Ectodermal cell (in vitro differentiated cells): ENCODE results near the gene PLPP1.

ENCODE experiments used
- H3K27ac ChIP-seq: 2 replicates; pipeline ENCODE4 v1.7.0; 2013; ENCODE audit warnings: mild to moderate bottlenecking, low read depth, low read length; ENCODE audit not compliant: insufficient read depth, poor library complexity, severe bottlenecking
- H3K27me3 ChIP-seq: 2 replicates; pipeline ENCODE4 v1.7.0; 2013; ENCODE audit warnings: mild to moderate bottlenecking, low read length; ENCODE audit not compliant: insufficient read depth, control insufficient read depth, poor library complexity, severe bottlenecking
- H3K36me3 ChIP-seq: one replicate; pipeline ENCODE4 v1.7.0; 2013; ENCODE audit warnings: low read length; ENCODE audit not compliant: control insufficient read depth, insufficient read depth
- H3K4me1 ChIP-seq: one replicate; pipeline ENCODE4 v1.7.0; 2013; ENCODE audit warnings: low read length; ENCODE audit not compliant: control insufficient read depth, insufficient read depth
- H3K4me3 ChIP-seq: 2 replicates; pipeline ENCODE4 v1.7.0; 2013; ENCODE audit warnings: low read depth, low read length, control low read depth; ENCODE audit not compliant: insufficient read depth
- H3K9me3 ChIP-seq: 2 replicates; pipeline ENCODE4 v1.7.0; 2013; ENCODE audit warnings: mild to moderate bottlenecking, low read length, moderate library complexity; ENCODE audit not compliant: control insufficient read depth
- WGBS, 2 experiments: methylation state at CpG; one replicate each; pipeline ENCODE4 v1.1.7; 2013; ENCODE audit warnings: missing lambda C conversion rate in 2 of 2; 5-methylcytosine and 5-hydroxymethylcytosine counted together

Gene PLPP1

DNA sequence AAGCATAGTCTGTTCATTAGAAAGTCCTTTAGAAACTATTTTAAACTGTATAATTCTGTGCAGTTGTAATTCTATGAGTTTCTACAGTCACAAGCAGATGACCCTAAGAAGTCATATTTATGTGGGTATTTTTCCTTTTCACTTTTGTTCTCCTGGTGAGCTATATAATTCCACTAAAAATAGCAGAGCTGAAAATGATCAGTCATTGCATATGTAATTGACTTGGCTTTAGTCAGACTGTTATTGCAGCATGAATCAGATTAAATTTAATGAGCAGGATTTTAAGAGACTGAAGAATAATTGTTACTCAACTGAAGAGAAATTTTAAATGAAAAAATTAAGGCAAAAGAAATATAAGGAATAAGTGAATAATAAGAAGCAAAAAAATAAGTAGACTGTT lies 118.5 kb downstream of the PLPP1 start:
- peaks cover 3% of the 10 kb centered on the region for H3K36me3 ChIP-seq

DNA sequence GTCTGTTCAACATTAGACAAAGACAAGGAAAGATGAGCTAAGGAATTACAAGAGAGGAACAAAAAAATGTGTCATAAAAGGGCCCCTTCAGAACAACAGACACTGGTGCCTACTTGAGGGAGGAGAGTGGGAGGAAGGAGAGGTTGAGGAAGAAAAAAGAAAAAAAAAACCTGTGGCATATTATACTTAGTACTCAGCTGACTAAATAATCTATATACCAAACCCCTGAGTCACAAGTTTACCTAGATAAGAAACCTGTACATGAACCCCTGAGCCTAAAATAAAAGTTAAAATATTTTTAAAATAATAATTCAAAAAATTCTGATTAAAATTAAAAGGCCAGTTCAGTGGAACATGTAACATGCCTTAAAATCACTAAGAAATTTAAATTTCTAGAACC lies 119.7 kb downstream of the PLPP1 start:
- H3K36me3 ChIP-seq, result no peaks in the 10 kb centered on the region
- no peak overlapping the region for H3K27ac ChIP-seq

More for the DNA sequence above, 118.5 kb downstream of the PLPP1 start:
- no peak overlapping the region for H3K4me3 ChIP-seq
- no peaks in the 10 kb centered on the region for H3K4me1 ChIP-seq
- no peak overlapping the region for H3K27ac ChIP-seq
- H3K9me3 ChIP-seq, result no peaks in the 10 kb centered on the region
- no peaks in the 10 kb centered on the region for H3K27me3 ChIP-seq

GRCh38 chr5:55413644-55414043 lies 121.1 kb downstream of the PLPP1 start:
- WGBS, 2 experiments, result 100% methylated on average over 1 to 2 of the region's 2 CpGs
- no peaks in the 10 kb centered on the region for H3K36me3 ChIP-seq
- no peaks in the 10 kb centered on the region for H3K27me3 ChIP-seq
- H3K4me1 ChIP-seq, result no peaks in the 10 kb centered on the region
- no peak overlapping the region for H3K4me3 ChIP-seq
- H3K27ac ChIP-seq, result no peak overlapping the region
- no peaks in the 10 kb centered on the region for H3K9me3 ChIP-seq

More for the DNA sequence above, 119.7 kb downstream of the PLPP1 start:
- H3K27me3 ChIP-seq, result no peaks in the 10 kb centered on the region
- no peaks in the 10 kb centered on the region for H3K4me1 ChIP-seq
- H3K4me3 ChIP-seq, result no peak overlapping the region
- no peaks in the 10 kb centered on the region for H3K9me3 ChIP-seq

GRCh38 chr5:55411876-55412275 lies 122.9 kb downstream of the PLPP1 start:
- no CpG with 5 or more reads among the region's 1 CpG for WGBS, 2 experiments
- Histone ChIP-seq H3K9me3 (no peaks in the 10 kb centered on the region), H3K36me3 (no peaks in the 10 kb centered on the region), H3K27ac (no peak overlapping the region), H3K4me3 (no peak overlapping the region), H3K27me3 (no peaks in the 10 kb centered on the region), H3K4me1 (no peaks in the 10 kb centered on the region)

- no peaks in the 10 kb centered on the region for H3K9me3 ChIP-seq
- no peaks in the 10 kb centered on the region for H3K4me1 ChIP-seq
- H3K27me3 ChIP-seq, result no peaks in the 10 kb centered on the region
- peaks cover 5% of the 10 kb centered on the region for H3K36me3 ChIP-seq
- no peak overlapping the region for H3K27ac ChIP-seq
- 94 to 98% methylated on average over 3 of the region's 3 CpGs for WGBS, 2 experiments
- no peak overlapping the region for H3K4me3 ChIP-seq
Observed at GRCh38 chr5:55410845-55411244, 123.9 kb downstream of the PLPP1 start.

DNA sequence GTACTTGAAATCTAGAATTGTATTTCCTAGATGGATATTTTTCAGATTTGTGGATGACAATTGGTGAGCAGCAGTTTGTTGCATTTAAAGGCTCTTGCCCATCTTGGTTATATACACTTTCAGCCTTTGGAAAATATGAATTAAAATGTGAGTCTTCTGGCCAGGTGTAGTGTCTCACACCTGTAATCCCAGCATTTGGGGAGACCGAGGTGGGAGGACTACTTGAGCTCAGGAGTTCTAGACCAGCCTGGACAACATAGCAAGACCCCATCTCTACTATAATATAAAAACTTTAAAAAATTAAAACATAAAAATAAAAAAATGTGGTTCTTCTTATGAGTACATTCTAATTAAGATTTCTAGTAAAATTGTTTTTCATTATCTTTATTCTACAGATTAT lies 125.0 kb downstream of the PLPP1 start:
- Histone ChIP-seq H3K9me3 (no peaks in the 10 kb centered on the region), H3K4me3 (no peak overlapping the region), H3K36me3 (peaks cover 5% of the 10 kb centered on the region), H3K4me1 (no peaks in the 10 kb centered on the region), H3K27me3 (no peaks in the 10 kb centered on the region), H3K27ac (no peak overlapping the region)
- 100% methylated on average over 1 of the region's 1 CpG for WGBS, 2 experiments

- Histone ChIP-seq H3K4me1 (no peaks in the 10 kb centered on the region), H3K27ac (no peak overlapping the region), H3K4me3 (no peak overlapping the region), H3K9me3 (no peaks in the 10 kb centered on the region), H3K36me3 (peaks cover 5% of the 10 kb centered on the region), H3K27me3 (no peaks in the 10 kb centered on the region)
- WGBS, 2 experiments, result 92 to 94% methylated on average over 3 of the region's 3 CpGs
Observed at GRCh38 chr5:55407984-55408383, 126.8 kb downstream of the PLPP1 start.

GRCh38 chr5:55407059-55407684 lies 127.6 kb downstream of the PLPP1 start:
- Histone ChIP-seq H3K4me3 (no peak overlapping the region), H3K27me3 (no peaks in the 10 kb centered on the region), H3K36me3 (peaks cover 8% of the 10 kb centered on the region), H3K9me3 (no peaks in the 10 kb centered on the region), H3K27ac (no peak overlapping the region), H3K4me1 (no peaks in the 10 kb centered on the region)
- 91 to 93% methylated on average over 1 of the region's 1 CpG for WGBS, 2 experiments

GRCh38 chr5:55406292-55406691 lies 128.5 kb downstream of the PLPP1 start:
- Histone ChIP-seq H3K9me3 (no peaks in the 10 kb centered on the region), H3K27me3 (no peaks in the 10 kb centered on the region), H3K27ac (no peak overlapping the region), H3K4me1 (no peaks in the 10 kb centered on the region), H3K36me3 (peaks cover 13% of the 10 kb centered on the region), H3K4me3 (no peak overlapping the region)
- 85 to 89% methylated on average over 2 of the region's 2 CpGs for WGBS, 2 experiments

DNA sequence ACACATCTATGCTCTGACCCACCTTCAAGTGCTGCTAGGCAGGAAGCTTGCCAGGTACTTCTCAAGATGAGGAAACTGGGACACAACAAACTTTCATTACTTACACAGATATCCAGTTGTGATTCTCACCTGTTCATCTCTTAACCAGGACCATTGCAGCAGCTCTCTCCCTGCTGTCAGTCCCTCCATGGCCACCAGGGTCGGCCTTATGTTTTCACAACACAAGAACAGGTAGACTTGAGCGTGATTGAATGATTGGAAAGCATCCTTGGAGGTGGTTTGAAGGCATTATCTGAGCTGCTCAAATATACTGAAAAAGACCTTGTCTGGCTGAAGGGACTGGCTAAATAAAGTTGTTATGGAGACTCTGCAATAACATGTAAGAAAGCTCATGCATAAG lies 132.6 kb downstream of the PLPP1 start:
- Histone ChIP-seq H3K9me3 (no peaks in the 10 kb centered on the region), H3K36me3 (peaks cover 15% of the 10 kb centered on the region), H3K4me1 (no peaks in the 10 kb centered on the region), H3K27me3 (no peaks in the 10 kb centered on the region), H3K27ac (no peak overlapping the region), H3K4me3 (no peak overlapping the region)
- 50% methylated on average over 2 of the region's 2 CpGs for WGBS, 2 experiments
